Measurements from ENCODE around the gene NOX3.

- TF ChIP-seq, protein P1, sequence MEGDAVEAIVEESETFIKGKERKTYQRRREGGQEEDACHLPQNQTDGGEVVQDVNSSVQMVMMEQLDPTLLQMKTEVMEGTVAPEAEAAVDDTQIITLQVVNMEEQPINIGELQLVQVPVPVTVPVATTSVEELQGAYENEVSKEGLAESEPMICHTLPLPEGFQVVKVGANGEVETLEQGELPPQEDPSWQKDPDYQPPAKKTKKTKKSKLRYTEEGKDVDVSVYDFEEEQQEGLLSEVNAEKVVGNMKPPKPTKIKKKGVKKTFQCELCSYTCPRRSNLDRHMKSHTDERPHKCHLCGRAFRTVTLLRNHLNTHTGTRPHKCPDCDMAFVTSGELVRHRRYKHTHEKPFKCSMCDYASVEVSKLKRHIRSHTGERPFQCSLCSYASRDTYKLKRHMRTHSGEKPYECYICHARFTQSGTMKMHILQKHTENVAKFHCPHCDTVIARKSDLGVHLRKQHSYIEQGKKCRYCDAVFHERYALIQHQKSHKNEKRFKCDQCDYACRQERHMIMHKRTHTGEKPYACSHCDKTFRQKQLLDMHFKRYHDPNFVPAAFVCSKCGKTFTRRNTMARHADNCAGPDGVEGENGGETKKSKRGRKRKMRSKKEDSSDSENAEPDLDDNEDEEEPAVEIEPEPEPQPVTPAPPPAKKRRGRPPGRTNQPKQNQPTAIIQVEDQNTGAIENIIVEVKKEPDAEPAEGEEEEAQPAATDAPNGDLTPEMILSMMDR (IDR thresholded peaks at IDR 0.05), result no peak
- TF ChIP-seq POLR2A (IDR thresholded peaks at IDR 0.05), result no peak
Measured at GRCh38 chr6:155373276-155373675, 82.4 kb downstream of the NOX3 start.
